Measurements from ENCODE around the gene RORC.

GRCh38 chr1:151779852-151780251 lies 51.8 kb downstream of the RORC start:
- no peak for TF ChIP-seq POLR2A (IDR thresholded peaks at IDR 0.05; ENCODE audit: control extremely low read depth in 1 of 2, low read depth in 2 of 2, low read length in 2 of 2)
- TF ChIP-seq MAX (IDR thresholded peaks at IDR 0.05): no peak
- no peak for TF ChIP-seq CTCF (IDR thresholded peaks at IDR 0.05; ENCODE audit: control extremely low read depth in 1 of 3, insufficient read depth in 1 of 3, low read depth in 1 of 3, low read length in 3 of 3)
- no peak for TF ChIP-seq ZNF274 (IDR thresholded peaks at IDR 0.05; ENCODE audit: borderline replicate concordance, extremely low read depth, low read length)
- no peak for TF ChIP-seq PHF8 (conservative IDR thresholded peaks at IDR 0.05; ENCODE audit: low read depth, low read length)
- no peak for TF ChIP-seq RAD21 (IDR thresholded peaks at IDR 0.05 in 1 of 2, conservative IDR thresholded peaks at IDR 0.05 in 1 of 2; ENCODE audit: low read depth in 2 of 2, low read length in 2 of 2)
- no peak for TF ChIP-seq TEAD4 (IDR thresholded peaks at IDR 0.05; ENCODE audit: low read depth, low read length)
- TF ChIP-seq RBBP5 (IDR thresholded peaks at IDR 0.05; ENCODE audit: borderline replicate concordance, low read depth, low read length): no peak
- no peak for TF ChIP-seq SP1 (IDR thresholded peaks at IDR 0.05; ENCODE audit: low read depth, low read length)
- no peak for TF ChIP-seq POLR2AphosphoS5 (IDR thresholded peaks at IDR 0.05; ENCODE audit: low read depth, low read length)
- no peak for TF ChIP-seq SAP30 (IDR thresholded peaks at IDR 0.05; ENCODE audit: insufficient read depth, insufficient replicate concordance, low read length)
- TF ChIP-seq USF2 (IDR thresholded peaks at IDR 0.05; ENCODE audit: low read length): no peak
- no peak for TF ChIP-seq EGR1 (IDR thresholded peaks at IDR 0.05; ENCODE audit: borderline replicate concordance, low read depth, low read length)
- no peak for TF ChIP-seq SRF (IDR thresholded peaks at IDR 0.05; ENCODE audit: low read depth, low read length)

Measured in H1 (cell line).